HG03280 (cell line): ENCODE measurements around the gene NPAS3.

Source experiments
- ATAC-seq: cut with Tn5 transposase; IDR thresholded peaks from one replicate; pipeline ENCODE4 v1.9.1; 2021; ENCODE audit warnings: mild to moderate bottlenecking, moderate library complexity; ENCODE audit not compliant: unreplicated experiment

NPAS3 gene

DNA sequence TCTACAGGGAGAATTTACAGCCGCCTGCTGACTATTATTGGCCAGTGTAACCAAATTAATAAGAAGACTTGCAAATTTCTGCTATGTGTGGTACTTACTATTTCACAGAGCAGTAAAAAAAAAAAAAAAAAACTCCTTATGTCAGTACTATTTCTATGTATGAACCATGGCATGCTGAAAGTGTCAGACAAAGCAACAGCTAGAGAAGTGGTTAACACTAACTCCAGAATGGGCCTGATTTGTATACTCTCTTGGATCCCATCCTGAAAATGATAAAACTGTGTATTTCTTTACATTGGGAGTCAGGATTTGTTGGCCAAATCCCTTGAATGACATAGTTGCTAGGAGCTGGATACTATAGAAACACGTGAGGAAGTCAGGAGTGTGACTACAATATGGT lies 595.4 kb downstream of the NPAS3 start:
- ATAC-seq: no peak

DNA sequence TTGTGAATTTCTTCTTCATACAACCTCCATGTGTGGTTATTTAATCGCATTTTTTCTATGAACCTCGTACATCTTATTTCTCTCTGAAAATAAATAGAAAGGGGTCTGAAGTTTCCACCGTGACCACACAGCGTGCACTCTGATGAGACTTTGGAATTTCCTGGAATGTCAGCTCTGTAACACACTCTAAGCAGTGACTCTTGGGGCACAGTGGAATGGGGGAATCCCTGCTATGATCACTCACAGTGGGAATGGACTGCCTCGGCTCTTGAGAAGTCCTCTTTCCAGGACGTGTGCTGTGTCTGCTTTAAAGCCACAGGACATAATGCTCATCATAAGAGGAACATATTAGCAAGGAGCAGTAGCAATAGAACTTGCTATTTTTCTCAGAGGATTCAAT lies 596.0 kb downstream of the NPAS3 start:
- ATAC-seq: no peak

- no peak for ATAC-seq
Observed at GRCh38 chr14:33539918-33540357, 601.3 kb downstream of the NPAS3 start.

DNA sequence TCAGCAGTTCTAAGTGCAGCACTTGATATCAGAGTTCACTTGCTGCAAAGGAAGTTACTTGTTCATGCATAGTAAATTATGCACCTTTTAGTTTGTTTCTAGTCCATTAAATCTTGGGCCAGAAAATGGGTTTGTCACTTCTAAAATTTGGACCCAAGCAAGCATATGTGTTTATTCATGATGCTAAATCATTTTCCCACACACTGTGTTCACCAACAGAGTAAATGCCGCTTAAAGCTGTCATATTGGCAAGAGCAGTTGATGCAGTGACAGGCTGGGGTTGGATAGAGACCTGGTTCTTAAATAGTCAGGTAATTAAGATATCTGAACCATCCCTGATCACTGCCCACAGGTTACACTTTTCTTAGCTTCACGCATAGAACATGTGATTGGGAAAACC lies 602.5 kb downstream of the NPAS3 start:
- ATAC-seq: no peak

GRCh38 chr14:33542338-33543287 lies 603.9 kb downstream of the NPAS3 start:
- ATAC-seq: no peak

- no peak for ATAC-seq
Observed at GRCh38 chr14:33545696-33546095, 607.0 kb downstream of the NPAS3 start.

GRCh38 chr14:33548606-33549005 lies 609.9 kb downstream of the NPAS3 start:
- no peak for ATAC-seq

GRCh38 chr14:33551963-33552362 lies 613.3 kb downstream of the NPAS3 start:
- no peak for ATAC-seq

DNA sequence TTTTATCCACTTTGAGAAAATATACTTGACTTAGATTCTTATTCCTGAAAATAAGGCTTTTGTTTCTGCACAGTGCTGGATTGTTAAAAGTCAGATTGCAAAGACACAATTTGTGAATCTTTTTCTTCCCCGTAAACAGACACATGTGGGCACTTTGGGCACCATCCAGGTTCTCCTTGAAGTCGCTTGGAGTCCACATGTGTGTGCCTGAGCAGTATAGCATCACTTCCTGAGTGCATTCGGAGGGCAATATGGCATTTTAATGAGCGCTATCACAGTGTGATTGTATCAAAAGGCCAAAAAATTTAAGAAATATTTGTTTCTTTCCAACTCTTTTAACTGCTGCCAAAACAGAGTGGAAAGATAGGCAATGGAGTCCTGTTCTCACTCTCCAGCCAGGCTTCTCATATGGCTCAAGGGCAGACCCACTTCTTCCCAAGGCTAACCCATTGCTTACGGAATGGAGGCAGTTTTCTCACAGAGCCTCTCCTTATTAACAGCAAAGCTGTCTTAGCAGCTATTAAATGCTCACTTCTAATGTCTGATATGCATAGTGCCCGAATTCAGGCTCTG lies 615.1 kb downstream of the NPAS3 start:
- no peak for ATAC-seq

- ATAC-seq: no peak
Observed at GRCh38 chr14:33554988-33555387, 616.3 kb downstream of the NPAS3 start.

GRCh38 chr14:33555710-33556350 lies 617.2 kb downstream of the NPAS3 start:
- no peak for ATAC-seq

GRCh38 chr14:33556382-33557121 lies 617.9 kb downstream of the NPAS3 start:
- no peak for ATAC-seq

GRCh38 chr14:33560718-33561431 lies 622.2 kb downstream of the NPAS3 start:
- no peak for ATAC-seq

DNA sequence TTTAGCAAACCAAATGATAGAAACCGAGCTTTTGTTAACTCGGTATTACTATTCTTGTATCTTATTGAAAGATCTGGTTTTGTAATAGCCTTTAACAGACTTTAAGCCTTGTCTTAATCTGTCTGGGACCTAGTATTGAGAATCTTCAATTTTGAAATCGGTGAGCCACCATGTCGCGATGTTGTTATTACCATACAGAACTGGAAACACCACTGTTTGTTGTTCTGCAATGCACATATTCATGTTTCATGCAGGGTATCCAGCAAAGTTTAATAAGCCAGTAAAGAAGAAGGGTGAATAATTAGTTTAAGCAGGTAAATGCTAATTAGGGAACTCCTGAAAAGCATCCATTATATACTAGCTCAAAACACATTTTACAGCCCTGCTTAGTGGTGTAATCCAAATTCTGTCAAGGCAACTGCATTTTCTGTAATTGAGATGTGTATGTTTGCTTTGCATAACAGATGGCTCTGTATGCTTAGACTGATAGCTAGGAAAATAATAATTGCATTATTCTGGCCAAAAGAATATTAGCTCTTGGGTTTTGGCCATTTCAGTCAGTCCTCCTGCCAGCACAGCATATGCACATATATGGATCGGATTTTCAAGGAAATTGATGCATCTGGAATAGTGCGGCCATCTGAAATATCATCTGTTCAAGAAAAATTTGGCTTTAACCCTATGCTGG lies 623.0 kb downstream of the NPAS3 start:
- no peak for ATAC-seq

DNA sequence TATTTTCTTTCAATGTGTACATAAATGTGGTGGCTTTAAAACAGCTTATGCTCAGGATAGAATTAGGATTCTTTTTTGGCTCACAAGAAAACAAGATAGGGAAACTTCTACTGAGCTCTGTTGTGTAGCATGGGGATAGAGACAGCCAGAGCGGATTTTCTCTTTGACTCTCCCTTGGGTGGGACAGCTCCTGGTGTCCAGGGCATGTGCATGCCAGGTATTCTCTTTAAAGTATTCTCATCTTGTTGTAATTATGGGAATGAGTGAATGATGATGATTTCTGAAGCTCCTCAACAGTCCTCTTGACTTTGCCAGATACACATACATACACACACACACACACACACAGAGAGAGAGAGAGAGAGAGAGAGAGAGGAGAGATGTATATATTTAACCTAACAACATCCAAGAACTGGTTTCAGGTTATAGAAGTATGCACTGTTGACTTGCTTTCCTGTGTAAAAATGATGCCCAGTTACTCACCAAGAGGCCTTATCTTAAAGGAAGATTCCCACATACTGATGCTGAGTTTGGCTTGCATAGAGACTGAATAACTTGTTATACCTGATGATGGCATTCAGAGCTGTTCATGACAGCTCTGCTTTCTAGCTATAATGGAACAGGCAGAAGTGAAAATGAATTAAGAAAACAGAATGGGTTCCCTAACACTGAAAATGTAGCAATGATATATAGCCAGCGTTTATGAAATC lies 624.7 kb downstream of the NPAS3 start:
- ATAC-seq: no peak

DNA sequence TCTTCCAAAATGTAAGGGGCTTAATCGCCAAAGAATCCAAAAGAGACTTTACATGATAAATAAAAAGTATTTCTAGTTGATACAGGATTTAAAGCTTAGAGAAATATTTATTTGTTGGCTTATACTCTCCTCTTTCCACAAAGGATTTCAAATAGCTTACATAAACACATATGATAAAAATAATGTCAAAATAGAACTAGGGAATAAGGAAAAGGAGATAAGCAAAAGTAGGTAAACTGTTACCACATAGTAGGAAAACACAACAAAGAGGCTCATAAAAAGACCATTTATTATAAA lies 625.2 kb downstream of the NPAS3 start:
- no peak for ATAC-seq

- ATAC-seq: no peak
Observed at GRCh38 chr14:33564774-33565630, 626.3 kb downstream of the NPAS3 start.

- no peak for ATAC-seq
Observed at GRCh38 chr14:33566082-33566481, 627.4 kb downstream of the NPAS3 start.
